HepG2 (cell line): ENCODE measurements around the gene PTK7. TPM values are rescaled to one million over a fixed set of nuclear protein-coding genes. Genes with fewer than 3 reads are reported as not detected.
A peak's percentile ranks its signal among the peaks of the same experiment; 100 is the strongest.

ENCODE experiments used
- ATAC-seq: fragments of 200-7000 bp; cut with Tn5 transposase; 3 replicates; pipeline ENCODE4 v1.9.1; 2020; ENCODE audit warnings: mild to moderate bottlenecking, moderate library complexity
- BruUV-seq: library from RNA; stranded (reverse); fragments of 400-500 nt; replicated peaks from 2 replicates; lab custom pipeline; 2021; lab: Mats Ljungman, UMichigan
- CTCF ChIA-PET: fragments of 300-600 bp; formaldehyde crosslinking; extraction: SDS; loops from one replicate; lab custom pipeline; 2021; ENCODE audit warnings: low total read pairs, inconsistent platforms, low intra/inter-chr PET ratio; lab: Yijun Ruan, JAX
- POLR2A ChIA-PET: fragments of 350-600 bp; sonication (Branson Sonifier 250); formaldehyde crosslinking; loops from one replicate; lab custom pipeline; 2020; ENCODE audit warnings: antibody characterized with exemption, inconsistent platforms; lab: Yijun Ruan, JAX
- DNase-seq: peaks from one replicate; pipeline ENCODE4 v3.0.0-alpha.2; 2015; ENCODE audit warnings: low spot score
- FAIRE-seq: peaks from 3 replicates; lab custom pipeline; 2011; peaks lifted over from hg19 to GRCh38; lab: Jason Lieb, UNC
- H2AFZ ChIP-seq: one replicate; pipeline ENCODE4 v1.6.1; 2011; ENCODE audit warnings: low read length, inconsistent platforms
- H3K27ac ChIP-seq: fragments of 300-600 bp; 3 replicates; pipeline ENCODE4 v1.8.0; 2011; ENCODE audit warnings: mixed run types, mild to moderate bottlenecking, mixed read lengths, low read length, inconsistent platforms; ENCODE audit not compliant: insufficient read depth; ENCODE audit errors: extremely low read length
- H3K27me3 ChIP-seq, 2 experiments: fragments of 200-600 bp in 1 of 2; 2 replicates in 1 of 2; 3 replicates in 1 of 2; pipeline versions ENCODE4 v1.6.0 to v1.8.0; 2011; ENCODE audit warnings: low read length in 2 of 2, mild to moderate bottlenecking in 2 of 2, moderate library complexity in 2 of 2, inconsistent platforms in 1 of 2; ENCODE audit not compliant: insufficient read depth in 2 of 2, control insufficient read depth in 1 of 2
- H3K36me3 ChIP-seq, 2 experiments: fragments of 200-600 bp in 1 of 2; replicated peaks in 1 of 2; 2 replicates in 1 of 2; 3 replicates in 1 of 2; pipeline versions ENCODE4 v1.5.1 to v1.8.0; 2011; ENCODE audit warnings: low read length in 2 of 2, inconsistent platforms in 1 of 2; ENCODE audit not compliant: insufficient read depth in 2 of 2, control insufficient read depth in 1 of 2
- H3K4me1 ChIP-seq: 2 replicates; pipeline ENCODE4 v1.5.1; 2012; ENCODE audit warnings: low read length, inconsistent platforms; ENCODE audit not compliant: insufficient read depth
- H3K4me2 ChIP-seq: 2 replicates; pipeline ENCODE4 v1.6.0; 2011; ENCODE audit warnings: low read depth, low read length, inconsistent platforms
- H3K4me3 ChIP-seq, 3 experiments: fragments of 200-600 bp in 1 of 3; sonication (generic), shearing (Covaris generic) in 1 of 3; replicated peaks in 1 of 3; 2 replicates each; pipeline ENCODE4 v1.5.1; 2011 to 2016; ENCODE audit warnings: low read length in 3 of 3, inconsistent platforms in 2 of 3, low read depth in 2 of 3, mild to moderate bottlenecking in 2 of 3, control low read depth in 1 of 3, mixed read lengths in 1 of 3; ENCODE audit not compliant: insufficient read depth in 1 of 3
- H3K79me2 ChIP-seq: one replicate; pipeline ENCODE4 v1.6.1; 2011; ENCODE audit warnings: low read length, inconsistent platforms; ENCODE audit not compliant: insufficient read depth
- H3K9ac ChIP-seq: 2 replicates; pipeline ENCODE4 v1.6.0; 2011; ENCODE audit warnings: mild to moderate bottlenecking, low read depth, low read length, inconsistent platforms; ENCODE audit not compliant: insufficient read depth
- H3K9me3 ChIP-seq: 2 replicates; pipeline ENCODE4 v1.5.1; 2012; ENCODE audit warnings: mild to moderate bottlenecking, low read length
- H4K20me1 ChIP-seq: 2 replicates; pipeline ENCODE4 v1.6.0; 2011; ENCODE audit warnings: inconsistent platforms, mild to moderate bottlenecking, low read length, moderate library complexity; ENCODE audit not compliant: insufficient read depth
- IRF2 ChIP-seq: IDR thresholded peaks from 2 replicates; pipeline ENCODE4 v1.6.1; 2018; ENCODE audit warnings: missing genetic modification reagents, missing compliant biosample characterization
- MLX ChIP-seq: IDR thresholded peaks from 2 replicates; pipeline ENCODE4 v1.6.1; 2016
- NFE2L1 ChIP-seq: sonication (generic); formaldehyde crosslinking; IDR thresholded peaks from 2 replicates; pipeline ENCODE4 v1.4.0; 2020; ENCODE audit warnings: missing genetic modification reagents, mild to moderate bottlenecking, borderline replicate concordance
- NKX3-1 ChIP-seq: sonication (generic); formaldehyde crosslinking; IDR thresholded peaks from 2 replicates; pipeline ENCODE4 v1.5.0; 2020; ENCODE audit warnings: missing genetic modification reagents
- RARA ChIP-seq: IDR thresholded peaks from 2 replicates; pipeline ENCODE4 v1.6.1; 2016; ENCODE audit warnings: missing genetic modification reagents, missing compliant biosample characterization
- SALL1 ChIP-seq: sonication (generic); formaldehyde crosslinking; IDR thresholded peaks from 2 replicates; pipeline ENCODE4 v1.8.0; 2022; ENCODE audit warnings: mild to moderate bottlenecking, missing genetic modification reagents
- SIX4 ChIP-seq: sonication (generic); formaldehyde crosslinking; IDR thresholded peaks from 2 replicates; pipeline ENCODE4 v1.4.0; 2020; ENCODE audit warnings: missing genetic modification reagents
- SRSF9 ChIP-seq: fragments of 200-400 bp; formaldehyde crosslinking; IDR thresholded peaks from 2 replicates; pipeline ENCODE4 v1.6.1; 2018; ENCODE audit warnings: borderline replicate concordance, mild to moderate bottlenecking, low read depth, low read length; ENCODE audit not compliant: insufficient read depth, poor library complexity, severe bottlenecking
- SYNCRIP ChIP-seq: fragments of 200-400 bp; formaldehyde crosslinking; IDR thresholded peaks from 2 replicates; pipeline ENCODE4 v1.6.1; 2018; ENCODE audit warnings: mild to moderate bottlenecking, low read depth, low read length; ENCODE audit not compliant: insufficient read depth
- TMF1 ChIP-seq: sonication (generic); formaldehyde crosslinking; IDR thresholded peaks from 2 replicates; pipeline ENCODE4 v1.8.1; 2022; ENCODE audit warnings: low read depth, missing genetic modification reagents
- ZBTB2 ChIP-seq: sonication (generic); formaldehyde crosslinking; IDR thresholded peaks from 2 replicates; pipeline ENCODE4 v1.8.0; 2022; ENCODE audit warnings: low read depth, missing genetic modification reagents
- ZNF180 ChIP-seq: sonication (generic); formaldehyde crosslinking; IDR thresholded peaks from 2 replicates; pipeline ENCODE4 v1.4.0; 2020; ENCODE audit warnings: low read depth, missing genetic modification reagents, borderline replicate concordance
- ZNF382 ChIP-seq: sonication (generic); formaldehyde crosslinking; IDR thresholded peaks from 2 replicates; pipeline ENCODE4 v1.5.0; 2020; ENCODE audit warnings: missing genetic modification reagents, mild to moderate bottlenecking, borderline replicate concordance
- ZNF510 ChIP-seq: sonication (generic); formaldehyde crosslinking; IDR thresholded peaks from 2 replicates; pipeline ENCODE4 v1.4.0; 2020; ENCODE audit warnings: low read depth, mild to moderate bottlenecking, missing genetic modification reagents
- ZNF629 ChIP-seq: sonication (generic); formaldehyde crosslinking; conservative IDR thresholded peaks from 2 replicates; pipeline ENCODE4 v1.5.0; 2020; ENCODE audit warnings: missing genetic modification reagents
- ZNF878 ChIP-seq: sonication (generic); formaldehyde crosslinking; IDR thresholded peaks from 2 replicates; pipeline ENCODE4 v1.8.1; 2023; ENCODE audit warnings: mild to moderate bottlenecking, missing genetic modification reagents, moderate library complexity
- ZSCAN29 ChIP-seq: sonication (generic); formaldehyde crosslinking; conservative IDR thresholded peaks from 2 replicates; pipeline ENCODE4 v1.4.0; 2020; ENCODE audit warnings: mild to moderate bottlenecking, missing genetic modification reagents
- WGBS: methylation state at CpG from one replicate; pipeline ENCODE4 v1.1.6; 2017; ENCODE audit warnings: low lambda C conversion rate; 5-methylcytosine and 5-hydroxymethylcytosine counted together
- in situ Hi-C: cut with HindIII; loops from 2 replicates; pipeline ENCODE4 v1.10.0; 2017; ENCODE audit warnings: low pct_unique_long_range_greater_than_20kb; ENCODE audit not compliant: extremely low pct_ligation_motif_present
- intact Hi-C: fragments of 100-400 bp; cut with micrococcal nuclease; formaldehyde crosslinking; loops from one replicate; pipeline ENCODE4 v1.10.0; 2022; ENCODE audit not compliant: unreplicated experiment
- polyA plus RNA-seq, 8 experiments: library from polyadenylated mRNA; depleted of rRNA in 3 of 8; stranded (reverse) in 7 of 8; unstranded in 1 of 8; fragments of >200 nt; fragmentation: Illumina TruSeq in 4 of 8; extraction: Trizol in 4 of 8; gene quantifications; 2 replicates each; pipeline versions ENCODE4 v1.2.1 to v1.2.3, GENCODE V29; 2011 to 2016; ENCODE audit warnings: low read depth in 4 of 8, missing spikeins in 1 of 8, mixed read lengths in 1 of 8; ENCODE audit not compliant: insufficient read depth in 1 of 8
- total RNA-seq, 5 experiments: library from RNA; depleted of rRNA; stranded (reverse); fragments of >200 nt; fragmentation: Illumina TruSeq; extraction: Trizol; gene quantifications; 2 replicates each; pipeline ENCODE4 v1.2.3, GENCODE V29; 2016; ENCODE audit warnings: low read depth in 1 of 5

PTK7 gene
- total and polyA plus RNA-seq, 2 of the 13 experiments (the other 11 are each of a cell fraction or from before 2014, with no cell fraction given), result 98.5 to 99.8 TPM

- Histone ChIP-seq H3K36me3 (peaks cover 10 to 19% of the 10 kb centered on the region in 2 experiments), H3K4me2 (no peak overlapping the region), H3K9ac (no peak overlapping the region), H3K27ac (no peak overlapping the region), H2AFZ (no peak overlapping the region), H3K4me1 (no peaks in the 10 kb centered on the region), H3K4me3 (no peak overlapping the region), H4K20me1 (no peaks in the 10 kb centered on the region), H3K9me3 (no peaks in the 10 kb centered on the region), H3K27me3 (no peaks in the 10 kb centered on the region), H3K79me2 (no peaks in the 10 kb centered on the region)
- TF ChIP-seq SYNCRIP (no peak), NFE2L1 (CRISPR knock-in tag) (no peak), ZNF180 (CRISPR knock-in tag) (no peak), ZNF510 (CRISPR knock-in tag) (no peak), SALL1 (no peak), ZNF629 (CRISPR knock-in tag) (peak; percentile 73), TMF1 (no peak), SIX4 (CRISPR knock-in tag) (no peak)
- ChIA-PET POLR2A (no interaction called here), CTCF (no interaction called here)
- no peak for FAIRE-seq
- intact Hi-C loops, result no loop called here
- in situ Hi-C loops, result no loop called here
- no TSS peak for BruUV-seq
- DNase-seq, result no peak
- ATAC-seq, result no peak
Observed at GRCh38 chr6:43163899-43164298, 87.8 kb downstream of the PTK7 start.

DNA sequence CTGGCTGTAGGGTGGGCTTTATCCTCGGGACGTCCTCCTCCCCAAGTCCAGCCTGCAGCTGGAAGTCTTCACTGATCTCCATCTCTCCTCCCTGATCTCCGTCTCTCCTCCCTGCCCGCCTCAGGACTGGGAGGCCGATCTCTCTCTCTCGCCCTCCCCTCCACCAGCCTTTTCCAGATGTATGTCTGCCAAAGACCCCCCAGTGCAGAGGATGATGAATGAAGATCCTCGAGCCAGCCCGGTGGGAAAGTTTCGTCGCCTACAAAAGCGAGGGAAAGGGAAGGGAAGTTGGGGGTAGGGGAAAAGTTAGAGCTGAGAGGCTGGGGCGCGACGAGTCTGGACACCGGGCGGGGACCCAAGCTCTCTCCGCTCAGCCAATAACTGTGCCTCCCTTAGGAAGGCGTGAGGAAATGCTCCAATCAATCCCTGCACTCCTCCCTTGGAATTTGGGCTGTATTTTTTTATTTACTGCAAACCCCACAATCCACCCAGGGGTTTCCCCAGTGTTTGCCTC lies 94.4 kb downstream of the PTK7 start:
- H3K9ac ChIP-seq, result peak overlapping the region; percentile 79
- no peaks in the 10 kb centered on the region for H3K9me3 ChIP-seq
- CTCF ChIA-PET, result interaction anchor here (0.8 kb wide), 1 partner anchor 117 kb away, joined by 3 read pairs; the partner anchor contains the start of gene CUL7
- WGBS, result 3% methylated on average over 18 of the region's 18 CpGs
- peaks cover 31% of the 10 kb centered on the region for H3K79me2 ChIP-seq
- peaks cover 2 to 8% of the 10 kb centered on the region in 2 experiments for H3K36me3 ChIP-seq
- TSS peak; percentile 93 for BruUV-seq
- FAIRE-seq, result no peak
- H3K4me2 ChIP-seq, result peak overlapping the region; percentile 94
- no peaks in the 10 kb centered on the region; a peak in 1 of 5 replicates for H3K27me3 ChIP-seq
- in situ Hi-C loops, result no loop called here
- POLR2A ChIA-PET, result interaction anchor here (0.6 to 2.7 kb wide), 10 partner anchors 10 to 192 kb away, joined by 3 to 16 read pairs (median 5); partner anchors contain the start of genes CUL7, CUL9, DNPH1 and KLC4
- H3K4me1 ChIP-seq, result peaks cover 37% of the 10 kb centered on the region
- peak overlapping the region; percentile 64 to 80 (median 66) for H3K4me3 ChIP-seq
- peak overlapping the region; percentile 48 for H2AFZ ChIP-seq
- peak; percentile 88 for DNase-seq
- intact Hi-C loops, result loop anchor here (5.0 kb wide), 1 partner anchor 457 kb away; the partner anchor contains the start of gene GTPBP2
- H4K20me1 ChIP-seq, result peaks cover 27% of the 10 kb centered on the region
- ATAC-seq, result peak; percentile 70
- H3K27ac ChIP-seq, result peak overlapping the region; percentile 82
- no peak for TF ChIP-seq RARA (CRISPR knock-in tag)
- TF ChIP-seq SRSF9, result no peak
- TF ChIP-seq ZBTB2 (CRISPR knock-in tag), result 0 out of 2 replicates have a peak, but pooled peaks have one; percentile 30
- TF ChIP-seq MLX (CRISPR knock-in tag), result no peak
- TF ChIP-seq IRF2 (CRISPR knock-in tag), result no peak
- TF ChIP-seq ZSCAN29 (CRISPR knock-in tag), result 0 out of 2 replicates have a peak, but pooled peaks have one; percentile 39
- TF ChIP-seq NKX3-1 (CRISPR knock-in tag), result no peak
- TF ChIP-seq ZNF382, result no peak
- TF ChIP-seq ZNF878 (CRISPR knock-in tag), result no peak
